ENCODE measurements around the gene POTEI.
A peak's percentile ranks its signal among the peaks of the same experiment; 100 is the strongest.
"Not testable (repeated sequence)": the region's sequence is repeated elsewhere in the genome, so short reads cannot be mapped to it uniquely, and the experiment has no call there.

POTEI gene

GRCh38 chr2:130454712-130455083 lies 54.4 kb downstream of the POTEI start:
- peak; percentile 45 for DNase-seq

GRCh38 chr2:130453955-130454711 lies 55.0 kb downstream of the POTEI start:
- DNase-seq = not testable (repeated sequence)

- DNase-seq = not testable (repeated sequence)
Measured at GRCh38 chr2:130452897-130453296, 56.2 kb downstream of the POTEI start.

- DNase-seq = not testable (repeated sequence)
Measured at GRCh38 chr2:130451823-130452222, 57.3 kb downstream of the POTEI start.

- not testable (repeated sequence) for DNase-seq
Measured at GRCh38 chr2:130451278-130451677, 57.9 kb downstream of the POTEI start.

GRCh38 chr2:130450366-130450765 lies 58.8 kb downstream of the POTEI start:
- DNase-seq = not testable (repeated sequence)

GRCh38 chr2:130427631-130428030 lies 81.5 kb downstream of the POTEI start:
- DNase-seq = peak; percentile 68

- not testable (repeated sequence) for DNase-seq
Measured at GRCh38 chr2:130418845-130419244, 90.3 kb downstream of the POTEI start.

GRCh38 chr2:130416693-130417092 lies 92.4 kb downstream of the POTEI start:
- not testable (repeated sequence) for DNase-seq

All from RPMI8226 (cell line).